Mucosa of descending colon (tissue), 3 donors: ENCODE measurements around the gene GHRH. TPM values are rescaled to one million over a fixed set of nuclear protein-coding genes. Genes with fewer than 3 reads are reported as not detected.

Experiments
- ATAC-seq: fragments of 200-7000 bp; cut with Tn5 transposase; one replicate; pipeline ENCODE4 v1.9.1; 2020; ENCODE audit warnings: mild to moderate bottlenecking, moderate library complexity
- DNase-seq, 3 donors: peaks; one replicate each; pipeline ENCODE4 v3.0.0-alpha.2; 2020
- H3K36me3 ChIP-seq: fragments of 200-600 bp; one replicate; pipeline ENCODE4 v1.8.0; 2021; ENCODE audit warnings: low read depth, mild to moderate bottlenecking
- H3K4me1 ChIP-seq: fragments of 200-600 bp; one replicate; pipeline ENCODE4 v1.8.0; 2021; ENCODE audit warnings: low read depth, mild to moderate bottlenecking
- H3K4me3 ChIP-seq: fragments of 200-600 bp; one replicate; pipeline ENCODE4 v1.8.0; 2021; ENCODE audit warnings: mild to moderate bottlenecking
- H3K9me3 ChIP-seq: fragments of 200-600 bp; one replicate; pipeline ENCODE4 v1.8.0; 2021; ENCODE audit warnings: mild to moderate bottlenecking
- CTCF ChIP-seq: fragments of 200-600 bp; IDR thresholded peaks from one replicate; pipeline ENCODE4 v1.8.0; 2022; ENCODE audit warnings: antibody characterized with exemption, mild to moderate bottlenecking
- intact Hi-C, 2 donors: fragments of 100-400 bp; cut with DNase I in 1 of 2; cut with micrococcal nuclease in 1 of 2; formaldehyde crosslinking; loops; one replicate each; pipeline versions ENCODE4 v1.11.0 to v1.11.1; 2022; cut with DNase I, micrococcal nuclease
- total RNA-seq, 3 donors: library from RNA; stranded (reverse); fragmentation: NEBNext Ultra II Directional in 2 of 3; extraction: Animal tissue kit (Norgen Biotek cat#: 25700) in 2 of 3; gene quantifications; one replicate each; pipeline versions ENCODE4 v1.2.1 to v1.2.4, GENCODE V29; 2021 to 2023
- donor health status: DM: no; HTN: no; CAD: no; lungs with moderate emphysema.
- donor health status: DM: no; HTN: no; CAD: no.
- donor health status: DM: no; HTN: yes; CAD: no.

Gene GHRH
- total RNA-seq, 3 donors from 2014 or later = not detected

GRCh38 chr20:37246736-37247135 lies 14.9 kb downstream of the GHRH start:
- Histone ChIP-seq H3K9me3 (no peaks in the 10 kb centered on the region), H3K4me1 (no peaks in the 10 kb centered on the region), H3K4me3 (no peak overlapping the region), H3K36me3 (peaks cover 1% of the 10 kb centered on the region)
- TF ChIP-seq CTCF = no peak
- intact Hi-C loops = no loop called here
- DNase-seq = no peak
- no peak for ATAC-seq

- Histone ChIP-seq H3K4me1 (no peaks in the 10 kb centered on the region), H3K9me3 (no peaks in the 10 kb centered on the region), H3K36me3 (peaks cover 12% of the 10 kb centered on the region), H3K4me3 (no peak overlapping the region)
- ATAC-seq = no peak
- no peak for TF ChIP-seq CTCF
- intact Hi-C loops = no loop called here
- DNase-seq = no peak
These were observed 16.1 kb downstream of the GHRH start for GRCh38 chr20:37245216-37246150.

GRCh38 chr20:37244572-37244957 lies 17.0 kb downstream of the GHRH start:
- intact Hi-C loops = no loop called here
- Histone ChIP-seq H3K4me1 (no peaks in the 10 kb centered on the region), H3K36me3 (peaks cover 12% of the 10 kb centered on the region), H3K9me3 (no peaks in the 10 kb centered on the region), H3K4me3 (no peak overlapping the region)
- DNase-seq (no peak), ATAC-seq (no peak)
- TF ChIP-seq CTCF = no peak

- no peaks in the 10 kb centered on the region for H3K4me1 ChIP-seq
- ATAC-seq (no peak), DNase-seq (no peak)
- no peak for TF ChIP-seq CTCF
- H3K4me3 ChIP-seq = no peak overlapping the region
- intact Hi-C loops = no loop called here
- H3K9me3 ChIP-seq = no peaks in the 10 kb centered on the region
- peaks cover 12% of the 10 kb centered on the region for H3K36me3 ChIP-seq
These were observed 17.6 kb downstream of the GHRH start for GRCh38 chr20:37243937-37244571.

- Histone ChIP-seq H3K9me3 (no peaks in the 10 kb centered on the region), H3K4me3 (no peak overlapping the region), H3K4me1 (peaks cover under 1% of the 10 kb centered on the region), H3K36me3 (peaks cover 12% of the 10 kb centered on the region)
- no peak for ATAC-seq
- TF ChIP-seq CTCF = no peak
- intact Hi-C loops = no loop called here
- DNase-seq = no peak
These were observed 18.3 kb downstream of the GHRH start for GRCh38 chr20:37243076-37243936.
